NCI-H128 (cell line): ENCODE measurements around the gene STRIT1.
"Not testable (repeated sequence)": the region's sequence is repeated elsewhere in the genome, so short reads cannot be mapped to it uniquely, and the experiment has no call there.

ENCODE experiments used
- DNase-seq: peaks from one replicate; lab custom pipeline; 2025; ENCODE audit not compliant: unreplicated experiment; lab: John Stamatoyannopoulos, UW

Gene STRIT1

GRCh38 chr3:155271343-155271613 is 22.2 kb downstream of the STRIT1 start:
- no peak for DNase-seq

- no peak for DNase-seq
Observed at GRCh38 chr3:155270485-155271342, 22.8 kb downstream of the STRIT1 start.

GRCh38 chr3:155270063-155270462 is 23.4 kb downstream of the STRIT1 start:
- no peak for DNase-seq

GRCh38 chr3:155262855-155263254 is 30.6 kb downstream of the STRIT1 start:
- DNase-seq = not testable (repeated sequence)

- DNase-seq = no peak
Observed at GRCh38 chr3:155262295-155262694, 31.2 kb downstream of the STRIT1 start.

GRCh38 chr3:155254445-155254844 is 39.0 kb downstream of the STRIT1 start:
- no peak for DNase-seq

GRCh38 chr3:155252535-155252934 is 40.9 kb downstream of the STRIT1 start:
- no peak for DNase-seq

GRCh38 chr3:155252021-155252420 is 41.5 kb downstream of the STRIT1 start:
- no peak for DNase-seq

- no peak for DNase-seq
Observed at GRCh38 chr3:155248531-155249187, 44.8 kb downstream of the STRIT1 start.

- DNase-seq = no peak
Observed at GRCh38 chr3:155244699-155245098, 48.8 kb downstream of the STRIT1 start.

GRCh38 chr3:155244216-155244615 is 49.3 kb downstream of the STRIT1 start:
- no peak for DNase-seq

- no peak for DNase-seq
Observed at GRCh38 chr3:155243512-155243921, 50.0 kb downstream of the STRIT1 start.

GRCh38 chr3:155242342-155242741 is 51.1 kb downstream of the STRIT1 start:
- no peak for DNase-seq

GRCh38 chr3:155241579-155241978 is 51.9 kb downstream of the STRIT1 start:
- DNase-seq = no peak
